Measurements from ENCODE around the gene MGST2. TPM values are rescaled to one million over a fixed set of nuclear protein-coding genes. Genes with fewer than 3 reads are reported as not detected.
A peak's percentile ranks its signal among the peaks of the same experiment; 100 is the strongest.

MGST2 gene
- 0.71 and 1.2 TPM in 2 replicates for total RNA-seq

GRCh38 chr4:139665690-139666529, at the start of gene MGST2:
Gene MGST2, plus strand, starts transcription at chr4:139665819. Its CDS starts 201 bp downstream, at chr4:139666020.
- Mint-ChIP-seq H3K27me3 (no peaks in the 10 kb centered on the region), H3K27ac (peak within 1 kb of the TSS; percentile 51), H3K36me3 (ENCODE audit: low read depth) (no peaks in the 10 kb centered on the region), H3K4me1 (peaks cover 16% of the 10 kb centered on the region), H3K9me3 (no peaks in the 10 kb centered on the region), H3K4me3 (peak within 1 kb of the TSS; percentile 85)
- ATAC-seq (ENCODE audit: low read depth), result peak; percentile 70
- DNase-seq, result peak; percentile 26
- intact Hi-C loops (cut with micrococcal nuclease), result loop anchor here (10.0 kb wide), 1 partner anchor 489 kb away; the partner anchor contains the start of gene MAML3
- ChIA-PET POLR2A (interaction anchor here (0.6 to 1.0 kb wide), 3 partner anchors 9 to 486 kb away, joined by 3 read pairs; no protein-coding TSS in a partner anchor), CTCF (interaction anchor here (0.6 to 1.7 kb wide), 2 partner anchors 9 to 13 kb away, joined by 3 to 5 read pairs; no protein-coding TSS in a partner anchor)
- TF ChIP-seq CTCF (IDR thresholded peaks at IDR 0.05), result no peak

- Mint-ChIP-seq H3K4me1 (no peaks in the 10 kb centered on the region), H3K27ac (no peak overlapping the region), H3K9me3 (no peaks in the 10 kb centered on the region), H3K36me3 (ENCODE audit: low read depth) (no peaks in the 10 kb centered on the region), H3K4me3 (no peak overlapping the region), H3K27me3 (peaks cover 4% of the 10 kb centered on the region)
- intact Hi-C loops (cut with micrococcal nuclease), result loop anchor here (5.0 kb wide), 1 partner anchor 34 kb away; no protein-coding TSS in a partner anchor
- DNase-seq, result no peak
- CTCF ChIA-PET, result interaction anchor here (1.0 kb wide), 1 partner anchor 15 kb away, joined by 3 read pairs; no protein-coding TSS in a partner anchor
- no peak for ATAC-seq (ENCODE audit: low read depth)
- POLR2A ChIA-PET, result no interaction called here
- TF ChIP-seq CTCF (IDR thresholded peaks at IDR 0.05), result no peak
Observed at GRCh38 chr4:139617702-139618490, 47.7 kb upstream of the MGST2 start.

GRCh38 chr4:139619644-139620043, 46.0 kb upstream of the MGST2 start:
- peak; percentile 31 for ATAC-seq (ENCODE audit: low read depth)
- intact Hi-C loops (cut with micrococcal nuclease), result loop anchor here (5.0 kb wide), 1 partner anchor 33 kb away; no protein-coding TSS in a partner anchor

GRCh38 chr4:139622901-139623381, 42.7 kb upstream of the MGST2 start:
- Mint-ChIP-seq H3K4me3 (no peak overlapping the region), H3K27me3 (peaks cover 16% of the 10 kb centered on the region), H3K9me3 (no peaks in the 10 kb centered on the region), H3K4me1 (no peaks in the 10 kb centered on the region), H3K27ac (no peak overlapping the region), H3K36me3 (ENCODE audit: low read depth) (no peaks in the 10 kb centered on the region)
- no peak for ATAC-seq (ENCODE audit: low read depth)
- intact Hi-C loops (cut with micrococcal nuclease), result no loop called here
- TF ChIP-seq CTCF (IDR thresholded peaks at IDR 0.05), result no peak
- DNase-seq, result no peak
- ChIA-PET POLR2A (no interaction called here), CTCF (no interaction called here)

More at GRCh38 chr4:139619644-139620043, 46.0 kb upstream of the MGST2 start:
- Mint-ChIP-seq H3K36me3 (ENCODE audit: low read depth) (no peaks in the 10 kb centered on the region), H3K27me3 (peaks cover 12% of the 10 kb centered on the region), H3K4me3 (no peak overlapping the region), H3K4me1 (no peaks in the 10 kb centered on the region), H3K27ac (no peak overlapping the region), H3K9me3 (no peaks in the 10 kb centered on the region)
- TF ChIP-seq CTCF (IDR thresholded peaks at IDR 0.05), result no peak
- no peak for DNase-seq
- CTCF ChIA-PET, result interaction anchor here (1.0 kb wide), 1 partner anchor 10 kb away, joined by 3 read pairs; no protein-coding TSS in a partner anchor
- POLR2A ChIA-PET, result interaction anchor here (0.6 kb wide), 1 partner anchor 433 kb away, joined by 9 read pairs; no protein-coding TSS in a partner anchor
